Psoas muscle (tissue), 8 donors: ENCODE data around the gene GATA3. TPM values are rescaled to one million over a fixed set of nuclear protein-coding genes. Genes with fewer than 3 reads are reported as not detected.

Experiments
- ATAC-seq, 4 donors: fragments of 200-7000 bp; cut with Tn5 transposase; one replicate each; pipeline ENCODE4 v1.9.1; 2020; ENCODE audit warnings: moderate library complexity in 3 of 4, mild to moderate bottlenecking in 2 of 4
- DNase-seq, 2 donors: peaks; one replicate each; pipeline ENCODE4 v3.0.0-alpha.2; 2020
- H3K27ac ChIP-seq: fragments of 200-600 bp; one replicate; pipeline ENCODE4 v1.8.0; 2022
- H3K27me3 ChIP-seq, 3 donors: fragments of 200-600 bp in 1 of 3; one replicate each; pipeline versions ENCODE4 v1.6.1 to v1.8.0; 2013 to 2022; ENCODE audit warnings: low read length in 2 of 3, mild to moderate bottlenecking in 2 of 3, moderate library complexity in 1 of 3; ENCODE audit not compliant: insufficient read depth in 3 of 3
- H3K36me3 ChIP-seq, 2 donors: fragments of 200-600 bp in 1 of 2; one replicate each; pipeline versions ENCODE4 v1.6.1 to v1.8.0; 2013 to 2022; ENCODE audit warnings: low read depth in 1 of 2, mild to moderate bottlenecking in 1 of 2, moderate library complexity in 1 of 2; ENCODE audit not compliant: insufficient read depth in 1 of 2
- H3K4me1 ChIP-seq: fragments of 200-600 bp; one replicate; pipeline ENCODE4 v1.8.0; 2022
- H3K4me3 ChIP-seq: fragments of 200-600 bp; one replicate; pipeline ENCODE4 v1.8.0; 2022; ENCODE audit warnings: mild to moderate bottlenecking
- H3K9me3 ChIP-seq: fragments of 200-600 bp; one replicate; pipeline ENCODE4 v1.8.0; 2022
- WGBS, 3 donors: extraction: QIAGEN DNeasy Blood & Tissue Kit; methylation state at CpG; one replicate each; pipeline versions ENCODE4 v1.1.6 to v1.1.7; 2013; 5-methylcytosine and 5-hydroxymethylcytosine counted together
- intact Hi-C, 2 donors: fragments of 100-400 bp; cut with DNase I; formaldehyde crosslinking; loops; one replicate each; pipeline versions ENCODE4 v1.11.0 to v1.14.2; 2022
- polyA plus RNA-seq, 3 donors: library from polyadenylated mRNA; stranded (reverse); fragments of 200-250 nt; gene quantifications; one replicate each; pipeline ENCODE4 v1.2.3, GENCODE V29; 2013
- total RNA-seq, 4 donors: library from RNA; stranded (reverse); fragmentation: NEBNext Ultra II Directional in 2 of 4; extraction: Animal tissue kit (Norgen Biotek cat#: 25700) in 2 of 4; gene quantifications; one replicate each; pipeline versions ENCODE4 v1.2.1 to v1.2.4, GENCODE V29; 2021 to 2023
- TF ChIP-seq, protein P1 (sequence below): fragments of 200-600 bp; IDR thresholded peaks from one replicate; pipeline ENCODE4 v1.8.0; 2022; ENCODE audit warnings: antibody characterized with exemption
- donor health status: healthy with polysubstance abuse.
- donor health status: DM: no; HTN: no; CAD: no; lungs with moderate emphysema.
- donor health status: Bipolar disorder and iron deficiency.
- donor health status: healthy.
- donor health status: DM: yes; HTN: yes; CAD: no.
- donor health status: DM: no; HTN: no; CAD: no.
- donor health status: DM: no; HTN: no; CAD: no.
- donor health status: DM: yes; HTN: yes; CAD: no.

Gene GATA3
- total and polyA plus RNA-seq, 7 donors: 0.64 to 1.8 (median 0.74) TPM

DNA sequence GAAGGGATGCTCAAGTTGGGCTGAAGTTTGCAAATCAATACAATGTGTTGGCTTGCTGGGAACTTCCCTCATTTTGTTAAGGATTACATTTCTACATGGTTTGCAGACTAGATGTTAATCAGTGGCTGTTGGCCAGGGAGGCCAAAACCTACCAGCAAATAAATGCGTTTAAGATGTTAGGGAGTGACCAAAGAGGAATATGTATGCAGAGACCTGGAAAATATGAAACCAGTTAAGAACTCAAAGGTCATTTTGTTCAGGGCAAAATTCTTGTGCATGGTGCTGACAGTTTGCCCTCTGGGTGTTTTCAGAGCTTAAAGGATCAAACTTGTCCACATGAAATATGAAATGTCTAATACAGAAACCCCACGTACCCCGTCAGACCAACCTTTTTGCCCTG lies 30.3 kb downstream of the GATA3 start:
- no peaks in the 10 kb centered on the region for H3K9me3 ChIP-seq
- H3K27ac ChIP-seq: no peak overlapping the region
- H3K27me3 ChIP-seq: peaks cover 0 to 13% (median 5%) of the 10 kb centered on the region in 3 donors
- no peak for ATAC-seq
- WGBS, 3 donors: 26 to 34% (median 33%) methylated on average over 3 of the region's 3 CpGs
- H3K4me1 ChIP-seq: no peaks in the 10 kb centered on the region
- no peaks in the 10 kb centered on the region for H3K36me3 ChIP-seq
- no peak overlapping the region for H3K4me3 ChIP-seq
- intact Hi-C loops: no loop called here
- TF ChIP-seq, protein P1, sequence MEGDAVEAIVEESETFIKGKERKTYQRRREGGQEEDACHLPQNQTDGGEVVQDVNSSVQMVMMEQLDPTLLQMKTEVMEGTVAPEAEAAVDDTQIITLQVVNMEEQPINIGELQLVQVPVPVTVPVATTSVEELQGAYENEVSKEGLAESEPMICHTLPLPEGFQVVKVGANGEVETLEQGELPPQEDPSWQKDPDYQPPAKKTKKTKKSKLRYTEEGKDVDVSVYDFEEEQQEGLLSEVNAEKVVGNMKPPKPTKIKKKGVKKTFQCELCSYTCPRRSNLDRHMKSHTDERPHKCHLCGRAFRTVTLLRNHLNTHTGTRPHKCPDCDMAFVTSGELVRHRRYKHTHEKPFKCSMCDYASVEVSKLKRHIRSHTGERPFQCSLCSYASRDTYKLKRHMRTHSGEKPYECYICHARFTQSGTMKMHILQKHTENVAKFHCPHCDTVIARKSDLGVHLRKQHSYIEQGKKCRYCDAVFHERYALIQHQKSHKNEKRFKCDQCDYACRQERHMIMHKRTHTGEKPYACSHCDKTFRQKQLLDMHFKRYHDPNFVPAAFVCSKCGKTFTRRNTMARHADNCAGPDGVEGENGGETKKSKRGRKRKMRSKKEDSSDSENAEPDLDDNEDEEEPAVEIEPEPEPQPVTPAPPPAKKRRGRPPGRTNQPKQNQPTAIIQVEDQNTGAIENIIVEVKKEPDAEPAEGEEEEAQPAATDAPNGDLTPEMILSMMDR: no peak
- DNase-seq: no peak

DNA sequence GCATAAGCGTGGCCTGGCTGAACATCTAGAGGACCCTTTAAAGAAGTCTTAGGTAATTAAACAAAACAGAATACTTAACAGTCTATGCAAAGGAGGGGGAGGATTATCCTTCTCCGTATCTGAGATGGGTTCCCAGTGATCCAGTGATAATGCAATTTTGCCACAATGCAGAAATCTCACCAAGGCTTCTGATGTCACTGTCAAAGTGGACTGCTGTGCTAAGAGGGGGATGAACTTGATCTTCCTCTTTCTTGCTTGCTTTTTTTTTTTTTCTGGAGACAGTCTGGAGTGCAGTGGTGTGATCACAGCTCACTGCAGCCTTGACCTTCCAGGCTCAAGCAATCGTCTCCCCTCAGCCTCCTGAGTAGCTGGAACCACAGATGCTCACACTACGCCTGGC lies 30.8 kb downstream of the GATA3 start:
- no peaks in the 10 kb centered on the region for H3K36me3 ChIP-seq
- H3K9me3 ChIP-seq: no peaks in the 10 kb centered on the region
- intact Hi-C loops: no loop called here
- no peak for DNase-seq
- ATAC-seq: no peak
- TF ChIP-seq, protein P1: no peak
- no peak overlapping the region for H3K27ac ChIP-seq
- H3K27me3 ChIP-seq: peaks cover 0 to 13% (median 5%) of the 10 kb centered on the region in 3 donors
- H3K4me3 ChIP-seq: no peak overlapping the region
- no peaks in the 10 kb centered on the region for H3K4me1 ChIP-seq
- WGBS, 3 donors: 56 to 62% (median 57%) methylated on average over 4 of the region's 4 CpGs

DNA sequence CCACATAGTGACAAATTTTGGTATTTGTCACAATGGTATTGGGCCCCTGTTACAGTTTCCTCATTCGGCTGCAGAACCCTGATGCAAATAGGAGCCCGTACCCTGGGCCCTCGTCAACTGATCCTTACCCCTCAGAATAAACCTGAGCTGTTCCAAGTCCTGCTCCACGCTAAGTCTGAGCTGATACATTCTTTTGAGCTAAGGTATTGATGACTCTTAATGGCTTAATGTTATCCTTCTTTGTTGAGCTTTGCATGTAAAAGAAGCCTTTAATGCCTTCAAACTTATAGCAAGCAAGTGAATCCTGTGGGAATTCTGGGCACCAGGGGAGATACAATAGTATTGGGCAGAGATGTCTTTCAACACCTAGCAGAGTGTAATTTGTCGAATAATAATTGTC lies 31.8 kb downstream of the GATA3 start:
- intact Hi-C loops: no loop called here
- DNase-seq (no peak), ATAC-seq (no peak)
- peaks cover 0 to 8% (median 5%) of the 10 kb centered on the region in 3 donors for H3K27me3 ChIP-seq
- H3K4me3 ChIP-seq: no peak overlapping the region
- TF ChIP-seq, protein P1: no peak
- no peaks in the 10 kb centered on the region for H3K9me3 ChIP-seq
- no peak overlapping the region for H3K27ac ChIP-seq
- no peaks in the 10 kb centered on the region for H3K36me3 ChIP-seq
- 65 to 69% (median 68%) methylated on average over 5 of the region's 5 CpGs for WGBS, 3 donors
- no peaks in the 10 kb centered on the region for H3K4me1 ChIP-seq

DNA sequence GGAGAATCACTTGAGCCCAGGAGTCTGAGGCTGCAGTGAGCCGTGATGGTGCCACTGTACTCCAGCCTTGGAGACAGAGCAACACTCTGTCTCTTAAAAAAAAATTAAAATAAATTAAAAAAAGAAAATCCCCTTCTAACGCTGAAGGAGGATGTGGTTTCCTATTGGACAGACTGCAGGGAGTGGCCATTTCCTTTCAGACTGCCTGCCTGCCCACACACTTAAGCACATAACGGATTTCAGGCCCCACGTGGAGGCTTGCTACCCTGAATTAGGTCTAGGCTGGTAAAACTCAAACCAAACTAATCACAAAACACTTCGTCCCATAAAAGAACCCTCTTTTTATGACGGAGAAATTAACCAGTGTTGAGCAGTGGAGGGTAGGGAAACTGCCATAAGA lies 34.0 kb downstream of the GATA3 start:
- Histone ChIP-seq H3K4me3 (no peak overlapping the region), H3K27me3 (peaks cover 0 to 5% (median 4%) of the 10 kb centered on the region in 3 donors), H3K9me3 (no peaks in the 10 kb centered on the region), H3K27ac (no peak overlapping the region), H3K4me1 (no peaks in the 10 kb centered on the region), H3K36me3 (no peaks in the 10 kb centered on the region)
- DNase-seq: no peak
- 53 to 64% (median 59%) methylated on average over 6 of the region's 6 CpGs for WGBS, 3 donors
- ATAC-seq: no peak
- intact Hi-C loops: no loop called here
- TF ChIP-seq, protein P1: no peak

DNA sequence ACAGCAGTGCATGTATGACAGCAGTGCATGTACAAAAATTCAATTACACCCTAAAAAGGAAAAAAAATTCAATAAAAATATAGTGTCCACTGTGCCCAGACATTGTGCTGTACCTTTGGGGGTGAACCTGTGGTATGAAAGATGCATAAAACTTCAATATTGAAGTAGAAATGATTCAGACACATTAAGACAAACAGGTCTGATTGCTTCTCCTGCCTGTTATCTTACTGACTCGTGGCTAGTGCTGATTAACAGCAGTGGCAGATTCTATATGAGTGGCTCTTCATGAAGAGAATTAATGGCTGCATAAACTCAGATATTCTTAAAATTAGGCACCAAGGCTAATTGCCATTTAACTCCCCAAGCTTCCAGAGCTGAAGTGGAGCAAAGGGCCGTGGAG lies 37.9 kb downstream of the GATA3 start:
- no peak for ATAC-seq
- H3K4me3 ChIP-seq: no peak overlapping the region
- DNase-seq: no peak
- TF ChIP-seq, protein P1: no peak
- no peaks in the 10 kb centered on the region for H3K9me3 ChIP-seq
- intact Hi-C loops: no loop called here
- H3K27ac ChIP-seq: no peak overlapping the region
- 74 to 82% (median 77%) methylated on average over 2 of the region's 2 CpGs for WGBS, 3 donors
- no peaks in the 10 kb centered on the region for H3K36me3 ChIP-seq
- no peaks in the 10 kb centered on the region for H3K4me1 ChIP-seq
- peaks cover 0 to 9% (median 2%) of the 10 kb centered on the region in 3 donors for H3K27me3 ChIP-seq
